GM18511 (cell line): ENCODE measurements around the gene TNFRSF18.
A peak's percentile ranks its signal among the peaks of the same experiment; 100 is the strongest.

Source experiments
- ATAC-seq: cut with Tn5 transposase; IDR thresholded peaks from one replicate; pipeline ENCODE4 v1.9.1; 2021; ENCODE audit warnings: mild to moderate bottlenecking, moderate library complexity; ENCODE audit not compliant: unreplicated experiment

Gene TNFRSF18

GRCh38 chr1:1240822-1241587, 34.6 kb upstream of the TNFRSF18 start:
- no peak for ATAC-seq

GRCh38 chr1:1240348-1240732, 33.9 kb upstream of the TNFRSF18 start:
- ATAC-seq = no peak

GRCh38 chr1:1239614-1240347, 33.4 kb upstream of the TNFRSF18 start:
- no peak for ATAC-seq

GRCh38 chr1:1239227-1239613, 32.8 kb upstream of the TNFRSF18 start:
- ATAC-seq = no peak

GRCh38 chr1:1238702-1239178, 32.3 kb upstream of the TNFRSF18 start:
- no peak for ATAC-seq

GRCh38 chr1:1237874-1238701, 31.7 kb upstream of the TNFRSF18 start:
- ATAC-seq = no peak

- ATAC-seq = no peak
These were observed 30.8 kb upstream of the TNFRSF18 start for GRCh38 chr1:1236945-1237873.

GRCh38 chr1:1236176-1236763, 29.9 kb upstream of the TNFRSF18 start:
- ATAC-seq = no peak

GRCh38 chr1:1235016-1235744, 28.8 kb upstream of the TNFRSF18 start:
- ATAC-seq = no peak

GRCh38 chr1:1234180-1234808, 27.9 kb upstream of the TNFRSF18 start:
- ATAC-seq = no peak

- ATAC-seq = no peak
These were observed 27.1 kb upstream of the TNFRSF18 start for GRCh38 chr1:1233567-1233892.

GRCh38 chr1:1232796-1233566, 26.6 kb upstream of the TNFRSF18 start:
- ATAC-seq = no peak

- no peak for ATAC-seq
These were observed 25.9 kb upstream of the TNFRSF18 start, which contains the start of gene B3GALT6 for GRCh38 chr1:1232208-1232795. B3GALT6 (plus strand) TSS chr1:1232237; CDS start chr1:1232279, 42 bp downstream.

GRCh38 chr1:1231400-1232207, 25.2 kb upstream of the TNFRSF18 start, which contains the start of gene SDF4:
SDF4 (minus strand) TSS chr1:1232001; CDS start chr1:1228772, 3,229 bp downstream.
- ATAC-seq = peak; percentile 93

GRCh38 chr1:1230656-1231399, 24.4 kb upstream of the TNFRSF18 start:
- ATAC-seq = no peak

GRCh38 chr1:1229770-1230169, 23.4 kb upstream of the TNFRSF18 start:
- no peak for ATAC-seq
